A673 (cell line): ENCODE data around the gene RBM25. TPM values are rescaled to one million over a fixed set of nuclear protein-coding genes. Genes with fewer than 3 reads are reported as not detected.

Experiments used
- BruUV-seq: library from RNA; stranded (reverse); fragments of 400-500 nt; replicated peaks from 2 replicates; lab custom pipeline; 2021; lab: Mats Ljungman, UMichigan
- CTCF ChIA-PET: fragments of 300-600 bp; sonication (Branson Sonifier 250); formaldehyde crosslinking; loops from one replicate; lab custom pipeline; 2022; ENCODE audit warnings: antibody characterized with exemption; lab: Charles Lee
- POLR2A ChIA-PET: fragments of 300-600 bp; sonication (Branson Sonifier 250); formaldehyde crosslinking; loops from one replicate; lab custom pipeline; 2022; ENCODE audit warnings: antibody characterized with exemption; ENCODE audit not compliant: low non-redundant PET; lab: Charles Lee
- DNase-seq: peaks from one replicate; pipeline ENCODE4 v3.0.0-alpha.2; 2015; ENCODE audit warnings: low spot score
- H3K27ac ChIP-seq: fragments of 200-600 bp; sonication (generic); 2 replicates; pipeline ENCODE4 v1.5.1; 2016; ENCODE audit warnings: mixed run types, low read depth, mild to moderate bottlenecking, mixed read lengths, antibody characterized with exemption, low read length; ENCODE audit not compliant: poor library complexity, severe bottlenecking
- H3K27me3 ChIP-seq: fragments of 200-600 bp; sonication (generic); replicated peaks from 2 replicates; pipeline ENCODE4 v1.6.1; 2017; ENCODE audit warnings: mixed run types, low read depth, mild to moderate bottlenecking, mixed read lengths, antibody characterized with exemption, low read length; ENCODE audit not compliant: insufficient read depth, poor library complexity
- H3K36me3 ChIP-seq: fragments of 200-600 bp; sonication (generic); 2 replicates; pipeline ENCODE4 v1.6.1; 2016; ENCODE audit warnings: mixed run types, mild to moderate bottlenecking, mixed read lengths, antibody characterized with exemption, low read length; ENCODE audit not compliant: insufficient read depth, poor library complexity, severe bottlenecking
- H3K4me1 ChIP-seq: fragments of 200-600 bp; sonication (generic); 2 replicates; pipeline ENCODE4 v1.6.1; 2017; ENCODE audit warnings: mixed run types, mild to moderate bottlenecking, mixed read lengths, antibody characterized with exemption, low read length; ENCODE audit not compliant: insufficient read depth, poor library complexity, severe bottlenecking
- H3K4me3 ChIP-seq: fragments of 200-600 bp; sonication (generic); 2 replicates; pipeline ENCODE4 v1.5.1; 2016; ENCODE audit warnings: low read depth, mixed run types, mild to moderate bottlenecking, mixed read lengths, low read length; ENCODE audit not compliant: poor library complexity, severe bottlenecking
- H3K9me3 ChIP-seq: fragments of 200-600 bp; sonication (generic); 2 replicates; pipeline ENCODE4 v1.6.1; 2016; ENCODE audit warnings: mixed run types, low read depth, mild to moderate bottlenecking, mixed read lengths, antibody characterized with exemption, low read length; ENCODE audit not compliant: poor library complexity, severe bottlenecking
- EZH2 ChIP-seq: fragments of 200-600 bp; sonication (generic); IDR thresholded peaks from 2 replicates; pipeline ENCODE4 v1.6.1; 2017; ENCODE audit warnings: borderline replicate concordance, low read depth, mild to moderate bottlenecking, mixed read lengths, antibody characterized with exemption, low read length; ENCODE audit not compliant: poor library complexity, severe bottlenecking
- intact Hi-C: fragments of 100-400 bp; cut with micrococcal nuclease; formaldehyde crosslinking; loops from one replicate; pipeline ENCODE4 v1.10.0; 2022; ENCODE audit not compliant: unreplicated experiment
- total RNA-seq: library from RNA; stranded (reverse); gene quantifications from 2 replicates; pipeline ENCODE4 v1.2.3, GENCODE V29; 2021
- TF ChIP-seq, protein P1 (sequence below): fragments of 300-800, 200-600 bp; sonication (generic); conservative IDR thresholded peaks from 2 replicates; pipeline ENCODE4 v1.5.1; 2017; ENCODE audit warnings: low read depth, mild to moderate bottlenecking, antibody characterized with exemption, low read length, moderate library complexity, mixed read lengths

The RBM25 gene
- total RNA-seq, 1 experiment from 2014 or later, result 123 TPM

DNA sequence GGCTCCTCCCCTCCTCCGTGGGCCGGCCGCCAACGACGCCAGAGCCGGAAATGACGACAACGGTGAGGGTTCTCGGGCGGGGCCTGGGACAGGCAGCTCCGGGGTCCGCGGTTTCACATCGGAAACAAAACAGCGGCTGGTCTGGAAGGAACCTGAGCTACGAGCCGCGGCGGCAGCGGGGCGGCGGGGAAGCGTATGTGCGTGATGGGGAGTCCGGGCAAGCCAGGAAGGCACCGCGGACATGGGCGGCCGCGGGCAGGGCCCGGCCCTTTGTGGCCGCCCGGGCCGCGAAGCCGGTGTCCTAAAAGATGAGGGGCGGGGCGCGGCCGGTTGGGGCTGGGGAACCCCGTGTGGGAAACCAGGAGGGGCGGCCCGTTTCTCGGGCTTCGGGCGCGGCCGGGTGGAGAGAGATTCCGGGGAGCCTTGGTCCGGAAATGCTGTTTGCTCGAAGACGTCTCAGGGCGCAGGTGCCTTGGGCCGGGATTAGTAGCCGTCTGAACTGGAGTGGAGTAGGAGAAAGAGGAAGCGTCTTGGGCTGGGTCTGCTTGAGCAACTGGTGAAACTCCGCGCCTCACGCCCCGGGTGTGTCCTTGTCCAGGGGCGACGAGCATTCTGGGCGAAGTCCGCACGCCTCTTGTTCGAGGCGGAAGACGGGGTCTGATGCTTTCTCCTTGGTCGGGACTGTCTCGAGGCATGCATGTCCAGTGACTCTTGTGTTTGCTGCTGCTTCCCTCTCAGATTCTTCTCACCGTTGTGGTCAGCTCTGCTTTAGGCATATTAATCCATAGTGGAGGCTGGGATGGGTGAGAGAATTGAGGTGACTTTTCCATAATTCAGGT is 78.3 kb downstream of the RBM25 start, which contains the start of gene PSEN1:
Gene PSEN1, plus strand, starts transcription at position 121 of the 839 bp plus-strand sequence. CDS start 11,513 bp downstream, outside the sequence.
- BruUV-seq, result no TSS peak
- intact Hi-C loops, result no loop called here
- ChIA-PET CTCF (no interaction called here), POLR2A (interaction anchor here (0.6 kb wide), 1 partner anchor 454 kb away, joined by 4 read pairs; no protein-coding TSS in a partner anchor)
- Histone ChIP-seq H3K9me3 (no peaks in the 10 kb centered on the region), H3K4me3 (peak within 1 kb of the TSS; percentile 92), H3K27ac (peak within 1 kb of the TSS; percentile 90), H3K27me3 (no peaks in the 10 kb centered on the region), H3K36me3 (no peaks in the 10 kb centered on the region), H3K4me1 (no peaks in the 10 kb centered on the region)
- peak; percentile 94 for DNase-seq
- TF ChIP-seq, protein P1, sequence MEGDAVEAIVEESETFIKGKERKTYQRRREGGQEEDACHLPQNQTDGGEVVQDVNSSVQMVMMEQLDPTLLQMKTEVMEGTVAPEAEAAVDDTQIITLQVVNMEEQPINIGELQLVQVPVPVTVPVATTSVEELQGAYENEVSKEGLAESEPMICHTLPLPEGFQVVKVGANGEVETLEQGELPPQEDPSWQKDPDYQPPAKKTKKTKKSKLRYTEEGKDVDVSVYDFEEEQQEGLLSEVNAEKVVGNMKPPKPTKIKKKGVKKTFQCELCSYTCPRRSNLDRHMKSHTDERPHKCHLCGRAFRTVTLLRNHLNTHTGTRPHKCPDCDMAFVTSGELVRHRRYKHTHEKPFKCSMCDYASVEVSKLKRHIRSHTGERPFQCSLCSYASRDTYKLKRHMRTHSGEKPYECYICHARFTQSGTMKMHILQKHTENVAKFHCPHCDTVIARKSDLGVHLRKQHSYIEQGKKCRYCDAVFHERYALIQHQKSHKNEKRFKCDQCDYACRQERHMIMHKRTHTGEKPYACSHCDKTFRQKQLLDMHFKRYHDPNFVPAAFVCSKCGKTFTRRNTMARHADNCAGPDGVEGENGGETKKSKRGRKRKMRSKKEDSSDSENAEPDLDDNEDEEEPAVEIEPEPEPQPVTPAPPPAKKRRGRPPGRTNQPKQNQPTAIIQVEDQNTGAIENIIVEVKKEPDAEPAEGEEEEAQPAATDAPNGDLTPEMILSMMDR, result no peak
- no peak for TF ChIP-seq EZH2

DNA sequence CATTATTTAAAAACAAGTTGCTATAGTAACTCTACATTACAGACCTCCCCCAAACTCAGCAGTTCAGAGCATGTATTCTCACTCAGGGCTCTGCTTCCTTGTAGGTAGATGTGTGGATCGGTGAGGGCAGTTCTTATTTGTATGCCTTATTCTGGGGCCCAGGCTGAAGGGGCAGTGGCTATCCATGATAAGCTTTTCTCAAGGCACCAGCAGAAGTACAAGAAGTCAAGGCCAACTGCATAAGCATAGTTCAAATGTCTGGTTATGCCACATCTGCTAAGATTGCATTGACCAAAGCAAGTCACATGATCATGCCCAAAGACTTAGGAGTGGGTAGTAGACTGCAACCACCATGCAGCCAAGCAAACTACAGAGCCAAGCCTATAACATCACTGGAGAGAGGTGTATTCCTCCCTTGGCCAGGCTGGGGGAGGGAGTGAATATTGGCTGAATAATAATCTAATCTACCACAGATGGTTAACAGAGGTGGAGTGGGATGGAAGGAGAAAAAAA is 82.5 kb downstream of the RBM25 start:
- peaks cover 12% of the 10 kb centered on the region for H3K4me1 ChIP-seq
- intact Hi-C loops, result no loop called here
- POLR2A ChIA-PET, result no interaction called here
- H3K9me3 ChIP-seq, result no peaks in the 10 kb centered on the region
- TF ChIP-seq, protein P1, result no peak
- no peak for TF ChIP-seq EZH2
- no peak for DNase-seq
- no peaks in the 10 kb centered on the region for H3K27me3 ChIP-seq
- BruUV-seq, result no TSS peak
- H3K36me3 ChIP-seq, result no peaks in the 10 kb centered on the region
- no peak overlapping the region for H3K4me3 ChIP-seq
- CTCF ChIA-PET, result no interaction called here
- H3K27ac ChIP-seq, result no peak overlapping the region

DNA sequence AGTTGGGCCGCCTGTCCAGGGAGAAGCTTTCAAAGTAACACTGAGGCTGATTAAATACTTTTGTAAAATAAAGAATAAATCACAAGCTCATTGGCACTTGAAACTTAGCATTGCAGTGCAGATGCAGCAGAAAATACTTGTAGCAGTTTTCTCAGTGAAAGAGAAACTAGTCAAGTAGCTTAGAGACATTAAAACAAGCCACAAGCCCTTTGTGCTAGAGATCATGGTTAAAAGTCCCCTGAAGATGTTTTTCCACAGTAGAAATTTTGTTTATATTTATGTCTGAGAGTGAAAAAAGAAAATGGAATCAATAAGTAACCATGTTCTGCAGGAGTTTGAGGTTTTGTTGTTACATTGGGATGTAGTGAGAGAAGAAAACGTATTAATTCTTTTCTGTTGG is 83.9 kb downstream of the RBM25 start:
- intact Hi-C loops, result no loop called here
- Histone ChIP-seq H3K9me3 (no peaks in the 10 kb centered on the region), H3K36me3 (no peaks in the 10 kb centered on the region), H3K4me3 (no peak overlapping the region), H3K27ac (peak overlapping the region; percentile 9), H3K27me3 (no peaks in the 10 kb centered on the region), H3K4me1 (peaks cover 12% of the 10 kb centered on the region)
- CTCF ChIA-PET, result no interaction called here
- BruUV-seq, result no TSS peak
- TF ChIP-seq EZH2, result no peak
- TF ChIP-seq, protein P1, result no peak
- POLR2A ChIA-PET, result no interaction called here
- DNase-seq, result no peak
